IMR-90 (cell line): ENCODE measurements around the gene ZNF579. TPM values are rescaled to one million over a fixed set of nuclear protein-coding genes. Genes with fewer than 3 reads are reported as not detected.

Source experiments
- ATAC-seq: fragments of 200-7000 bp; cut with Tn5 transposase; 2 replicates; pipeline ENCODE4 v1.9.1; 2020; ENCODE audit warnings: low read depth, mild to moderate bottlenecking, moderate library complexity
- BruUV-seq: library from RNA; stranded (reverse); fragments of 400-500 nt; replicated peaks from 2 replicates; lab custom pipeline; 2021; lab: Mats Ljungman, UMichigan
- CTCF ChIA-PET: fragments of 300-600 bp; formaldehyde crosslinking; extraction: SDS; loops from one replicate; lab custom pipeline; 2021; ENCODE audit warnings: antibody characterized with exemption; lab: Yijun Ruan, JAX
- POLR2A ChIA-PET: fragments of 300-600 bp; sonication (Branson Sonifier 250); formaldehyde crosslinking; loops from one replicate; lab custom pipeline; 2022; ENCODE audit warnings: antibody characterized with exemption; ENCODE audit not compliant: unreplicated experiment; lab: Charles Lee
- DNase-seq: peaks from one replicate; pipeline ENCODE4 v3.0.0; 2013
- H2AFZ ChIP-seq: replicated peaks from 2 replicates; pipeline ENCODE3; 2013; ENCODE audit warnings: low read length, mild to moderate bottlenecking; ENCODE audit not compliant: poor library complexity
- H2AK5ac ChIP-seq: 2 replicates; pipeline ENCODE4 v1.6.1; 2013; ENCODE audit warnings: low read depth, low read length, inconsistent platforms
- H2AK9ac ChIP-seq: replicated peaks from 2 replicates; pipeline ENCODE3; 2013; ENCODE audit warnings: mild to moderate bottlenecking, low read depth, low read length, moderate library complexity; ENCODE audit not compliant: poor library complexity
- H2BK120ac ChIP-seq: 2 replicates; pipeline ENCODE4 v1.6.1; 2013; ENCODE audit warnings: low read depth, low read length, inconsistent platforms
- H2BK15ac ChIP-seq: 3 replicates; pipeline ENCODE4 v1.6.1; 2013; ENCODE audit warnings: low read depth, low read length, inconsistent platforms
- H2BK20ac ChIP-seq: 2 replicates; pipeline ENCODE4 v1.6.1; 2013; ENCODE audit warnings: low read depth, mild to moderate bottlenecking, inconsistent platforms, low read length, moderate library complexity
- H2BK5ac ChIP-seq: 2 replicates; pipeline ENCODE4 v1.6.1; 2013; ENCODE audit warnings: mild to moderate bottlenecking, low read depth, low read length, inconsistent platforms; ENCODE audit not compliant: poor library complexity, severe bottlenecking
- H3K14ac ChIP-seq: replicated peaks from 2 replicates; pipeline ENCODE4 v1.6.1; 2013; ENCODE audit warnings: low read depth, low read length, inconsistent platforms
- H3K18ac ChIP-seq: 2 replicates; pipeline ENCODE4 v1.6.1; 2013; ENCODE audit warnings: low read depth, low read length, control low read depth
- H3K23ac ChIP-seq: 2 replicates; pipeline ENCODE4 v1.6.1; 2013; ENCODE audit warnings: low read depth, low read length, inconsistent platforms
- H3K27ac ChIP-seq: 2 replicates; pipeline ENCODE4 v1.5.1; 2013; ENCODE audit warnings: mild to moderate bottlenecking, control low read depth, low read length; ENCODE audit not compliant: insufficient read depth
- H3K27me3 ChIP-seq: 2 replicates; pipeline ENCODE4 v1.6.1; 2013; ENCODE audit warnings: low read length; ENCODE audit not compliant: control insufficient read depth, insufficient read depth
- H3K36me3 ChIP-seq: 2 replicates; pipeline ENCODE4 v1.6.1; 2013; ENCODE audit warnings: low read length, mixed read lengths; ENCODE audit not compliant: control insufficient read depth, insufficient read depth
- H3K4ac ChIP-seq: 2 replicates; pipeline ENCODE4 v1.6.1; 2013; ENCODE audit warnings: low read depth, low read length, inconsistent platforms
- H3K4me1 ChIP-seq: 2 replicates; pipeline ENCODE4 v1.6.1; 2013; ENCODE audit warnings: low read length, mixed read lengths; ENCODE audit not compliant: control insufficient read depth, insufficient read depth
- H3K4me2 ChIP-seq: 2 replicates; pipeline ENCODE4 v1.6.1; 2013; ENCODE audit warnings: low read depth, mild to moderate bottlenecking, control low read depth, low read length, moderate library complexity
- H3K4me3 ChIP-seq: 2 replicates; pipeline ENCODE4 v1.5.1; 2013; ENCODE audit warnings: low read depth, mild to moderate bottlenecking, control low read depth, low read length, moderate library complexity; ENCODE audit not compliant: insufficient read depth
- H3K56ac ChIP-seq: 2 replicates; pipeline ENCODE4 v1.6.1; 2013; ENCODE audit warnings: low read length, inconsistent platforms; ENCODE audit not compliant: insufficient read depth; ENCODE audit errors: extremely low read depth
- H3K79me1 ChIP-seq, 2 experiments: 2 replicates each; pipeline ENCODE4 v1.6.1; 2013; ENCODE audit warnings: low read length in 2 of 2, inconsistent platforms in 1 of 2, low read depth in 1 of 2
- H3K9ac ChIP-seq: 2 replicates; pipeline ENCODE4 v1.6.1; 2013; ENCODE audit warnings: low read depth, low read length, control low read depth
- H3K9me1 ChIP-seq: 2 replicates; pipeline ENCODE4 v1.6.1; 2013; ENCODE audit warnings: low read length, inconsistent platforms; ENCODE audit not compliant: insufficient read depth
- H3K9me3 ChIP-seq: 2 replicates; pipeline ENCODE4 v1.6.1; 2013; ENCODE audit warnings: low read length; ENCODE audit not compliant: control insufficient read depth, insufficient read depth
- H4K20me1 ChIP-seq: 2 replicates; pipeline ENCODE4 v1.6.1; 2013; ENCODE audit warnings: low read length, inconsistent platforms; ENCODE audit not compliant: insufficient read depth
- H4K5ac ChIP-seq: 2 replicates; pipeline ENCODE4 v1.6.1; 2013; ENCODE audit warnings: mild to moderate bottlenecking, low read depth, low read length, control low read depth
- H4K8ac ChIP-seq, 2 experiments: 2 replicates each; pipeline ENCODE4 v1.6.1; 2013; ENCODE audit warnings: low read depth in 2 of 2, low read length in 2 of 2, control low read depth in 1 of 2, inconsistent platforms in 1 of 2
- H4K91ac ChIP-seq: 2 replicates; pipeline ENCODE4 v1.6.1; 2013; ENCODE audit warnings: low read depth, low read length, inconsistent platforms; ENCODE audit not compliant: insufficient read depth
- BHLHE40 ChIP-seq: fragments of 150-350 bp; IDR thresholded peaks from 2 replicates; pipeline ENCODE4 v1.6.1; 2016; ENCODE audit warnings: mild to moderate bottlenecking, low read depth, low read length
- CEBPB ChIP-seq: IDR thresholded peaks from 2 replicates; pipeline ENCODE4 v1.6.1; 2012; ENCODE audit warnings: low read depth, low read length, improper control_type of control experiment
- CHD1 ChIP-seq: IDR thresholded peaks from 2 replicates; pipeline ENCODE4 v1.6.1; 2012; ENCODE audit warnings: low read depth, low read length, improper control_type of control experiment
- CTCF ChIP-seq: conservative IDR thresholded peaks from 2 replicates; pipeline ENCODE4 v1.5.1; 2012; ENCODE audit warnings: mild to moderate bottlenecking, low read depth, low read length, improper control_type of control experiment
- FOS ChIP-seq: fragments of 150-350 bp; IDR thresholded peaks from 2 replicates; pipeline ENCODE4 v1.6.1; 2016; ENCODE audit warnings: low read depth, low read length
- MAFK ChIP-seq: IDR thresholded peaks from 2 replicates; pipeline ENCODE4 v1.6.1; 2012; ENCODE audit warnings: low read depth, low read length, improper control_type of control experiment
- NFE2L2 ChIP-seq: fragments of 150-350 bp; IDR thresholded peaks from 2 replicates; pipeline ENCODE4 v1.6.1; 2016; ENCODE audit warnings: low read depth, mild to moderate bottlenecking, low read length
- POLR2A ChIP-seq: IDR thresholded peaks from 2 replicates; pipeline ENCODE4 v1.6.1; 2012; ENCODE audit warnings: mild to moderate bottlenecking, low read depth, low read length
- RAD21 ChIP-seq: IDR thresholded peaks from 2 replicates; pipeline ENCODE4 v1.6.1; 2012; ENCODE audit warnings: low read length, improper control_type of control experiment
- RFX5 ChIP-seq: IDR thresholded peaks from 2 replicates; pipeline ENCODE4 v1.8.0; 2012; ENCODE audit warnings: low read depth, mild to moderate bottlenecking, low read length, moderate library complexity
- SMC3 ChIP-seq: fragments of 150-350 bp; IDR thresholded peaks from 2 replicates; pipeline ENCODE4 v1.6.1; 2016; ENCODE audit warnings: low read depth, mild to moderate bottlenecking, antibody characterized with exemption, low read length, moderate library complexity
- USF2 ChIP-seq: fragments of 150-350 bp; IDR thresholded peaks from 2 replicates; pipeline ENCODE4 v1.6.1; 2017; ENCODE audit warnings: mild to moderate bottlenecking, antibody characterized with exemption, low read length, low read depth
- WGBS, 2 experiments: methylation state at CpG; one replicate each; pipeline versions ENCODE4 v1.1.5 to v1.1.7; 2013; ENCODE audit warnings: missing lambda C conversion rate in 2 of 2; ENCODE audit not compliant: insufficient read length in 1 of 2; ENCODE audit errors: extremely low coverage in 2 of 2; 5-methylcytosine and 5-hydroxymethylcytosine counted together
- dilution Hi-C: fragments of 300-500 bp; cut with HindIII; formaldehyde crosslinking; loops from one replicate; pipeline ENCODE4 v1.14.3; 2018; ENCODE audit warnings: low sequenced_read_pairs; ENCODE audit not compliant: unreplicated experiment
- in situ Hi-C: fragments of 300-500 bp; cut with MboI; formaldehyde crosslinking; loops from 3 replicates; pipeline ENCODE4 v1.14.3; 2019; ENCODE audit warnings: low sequenced_read_pairs, inconsistent platforms, mixed read lengths
- intact Hi-C: fragments of 100-400 bp; cut with micrococcal nuclease; formaldehyde crosslinking; loops from 2 replicates; pipeline ENCODE4 v1.10.0; 2022
- polyA plus RNA-seq, 3 experiments: library from polyadenylated mRNA; depleted of rRNA; stranded (reverse); fragments of >200 nt; gene quantifications; 2 replicates each; pipeline ENCODE4 v1.2.3, GENCODE V29; 2012; ENCODE audit warnings: low replicate concordance in 1 of 3
- total RNA-seq: library from RNA; depleted of rRNA; stranded (reverse); fragments of >200 nt; gene quantifications from 2 replicates; pipeline ENCODE4 v1.2.3, GENCODE V29; 2012

Gene ZNF579
- total and polyA plus RNA-seq, 2 of the 4 experiments (the other 2 are of a cell fraction): 0.54 to 9.0 TPM

DNA sequence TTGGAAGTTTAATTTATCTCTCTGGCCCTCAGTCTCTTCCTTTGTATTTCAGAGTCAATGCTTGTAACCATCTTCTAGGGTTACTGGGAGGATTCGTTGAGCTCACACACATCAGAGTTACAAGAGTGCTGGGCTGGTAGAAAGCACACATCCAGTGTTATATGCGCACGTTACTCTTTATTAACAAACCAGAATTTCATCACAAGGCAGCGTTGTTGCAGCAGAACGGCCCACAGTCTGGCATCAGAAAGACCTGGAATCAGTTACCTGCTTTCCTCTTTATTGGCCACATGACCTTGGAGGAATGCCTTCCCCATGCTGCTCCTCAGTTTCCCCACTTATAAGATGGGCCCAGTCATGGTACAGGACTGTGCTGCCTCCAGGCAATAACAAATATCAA, 28.7 kb upstream of the ZNF579 start (continued):
- TF ChIP-seq CTCF (no peak), BHLHE40 (no peak)

GRCh38 chr19:55606817-55607216, 26.2 kb upstream of the ZNF579 start:
- ATAC-seq: no peak
- H2AFZ ChIP-seq: no peak overlapping the region
- H3K4me3 ChIP-seq: no peak overlapping the region
- peak overlapping the region; percentile 75; the same call in 1 of the 2 replicates for H3K23ac ChIP-seq
- H3K79me1 ChIP-seq: peaks cover 37 to 63% of the 10 kb centered on the region in 2 experiments
- no peaks in the 10 kb centered on the region for H3K27me3 ChIP-seq
- peaks cover 5% of the 10 kb centered on the region; the same call in 1 of the 2 replicates for H3K4me1 ChIP-seq
- peaks cover 17% of the 10 kb centered on the region for H3K36me3 ChIP-seq
- dilution Hi-C loops: no loop called here
- no peak overlapping the region for H4K8ac ChIP-seq
- peaks cover 5% of the 10 kb centered on the region; the same call in 1 of the 2 replicates for H3K9me3 ChIP-seq
- H3K14ac ChIP-seq: 0 out of 2 replicates have a peak overlapping the region, but pooled peaks have one; percentile 65
- no peak overlapping the region for H3K56ac ChIP-seq
- H3K9me1 ChIP-seq: peaks cover 7% of the 10 kb centered on the region; the same call in 1 of the 2 replicates
- H2BK120ac ChIP-seq: no peak overlapping the region
- no peak overlapping the region for H3K27ac ChIP-seq
- no peak overlapping the region for H2BK15ac ChIP-seq
- no peak for DNase-seq
- H3K4me2 ChIP-seq: peak overlapping the region; percentile 97
- no peak overlapping the region; the same call in 1 of the 2 replicates for H4K91ac ChIP-seq
- H3K18ac ChIP-seq: no peak overlapping the region
- in situ Hi-C loops: loop anchor here (5.0 kb wide), 1 partner anchor 90 kb away; no protein-coding TSS in a partner anchor
- no peak overlapping the region for H4K5ac ChIP-seq
- intact Hi-C loops: loop anchor here (1.0 to 2.0 kb wide), 2 partner anchors 90 to 146 kb away; partner anchors contain the start of gene ISOC2
- H3K9ac ChIP-seq: peak overlapping the region; percentile 81
- 82% methylated on average over 7 of the region's 9 CpGs; no CpG with 5 or more reads in 1 of the 2 experiments for WGBS, 2 experiments
- H2BK5ac ChIP-seq: no peak overlapping the region
- no TSS peak for BruUV-seq
- H3K4ac ChIP-seq: no peak overlapping the region
- H4K20me1 ChIP-seq: peaks cover 28% of the 10 kb centered on the region
- ChIA-PET POLR2A (interaction anchor here (1.1 kb wide), 1 partner anchor 31 kb away, joined by 4 read pairs; no protein-coding TSS in a partner anchor), CTCF (interaction anchor here (0.6 to 2.3 kb wide), 8 partner anchors 12 to 246 kb away, joined by 3 to 11 read pairs (median 6); partner anchors contain the start of genes U2AF2 and ZNF784)
- H2AK9ac ChIP-seq: peak overlapping the region; percentile 75
- H2AK5ac ChIP-seq: peak overlapping the region; percentile 94; the same call in 1 of the 2 replicates
- H2BK20ac ChIP-seq: no peak overlapping the region
- no peak for TF ChIP-seq USF2
- TF ChIP-seq CEBPB: no peak
- no peak for TF ChIP-seq BHLHE40
- TF ChIP-seq RFX5: no peak
- TF ChIP-seq FOS: no peak
- TF ChIP-seq CTCF: no peak
- TF ChIP-seq SMC3: no peak
- no peak for TF ChIP-seq RAD21
- no peak for TF ChIP-seq POLR2A
- TF ChIP-seq MAFK: no peak
- no peak for TF ChIP-seq NFE2L2
- TF ChIP-seq CHD1: no peak
